ENCODE measurements around the gene BMP3.
"Not testable (repeated sequence)": the region's sequence is repeated elsewhere in the genome, so short reads cannot be mapped to it uniquely, and the experiment has no call there.

The BMP3 gene
- 0 to 0.13 reads per million in 2 donors for total RNA-seq

GRCh38 chr4:81030061-81030980 is at the start of gene BMP3:
Gene BMP3 (plus strand): TSS chr4:81030708. CDS start chr4:81031285, 577 bp downstream.
- DNase-seq, result peak in 1 of 5 experiments; percentile 3

- DNase-seq, result no peak
Observed at GRCh38 chr4:80986011-80986410, 44.5 kb upstream of the BMP3 start.

GRCh38 chr4:80989921-80990544 is 40.5 kb upstream of the BMP3 start:
- DNase-seq, result peak in 2 of 5 experiments; percentile 2 to 52

- no peak for DNase-seq
Observed at GRCh38 chr4:80990851-80991250, 39.7 kb upstream of the BMP3 start.

- DNase-seq, result no peak
Observed at GRCh38 chr4:80999943-81000342, 30.6 kb upstream of the BMP3 start.

- DNase-seq, result no peak
Observed at GRCh38 chr4:81003597-81004111, 26.9 kb upstream of the BMP3 start.

- DNase-seq, result no peak
Observed at GRCh38 chr4:81007417-81007816, 23.1 kb upstream of the BMP3 start.

- DNase-seq, result not testable (repeated sequence)
Observed at GRCh38 chr4:81016566-81016965, 13.9 kb upstream of the BMP3 start.

- no peak for DNase-seq
Observed at GRCh38 chr4:81019006-81019405, 11.5 kb upstream of the BMP3 start.

- no peak for DNase-seq
Observed at GRCh38 chr4:81021142-81021944, 9.2 kb upstream of the BMP3 start.

- no peak for DNase-seq
Observed at GRCh38 chr4:81021981-81022380, 8.5 kb upstream of the BMP3 start.

GRCh38 chr4:81023484-81023883 is 7.0 kb upstream of the BMP3 start:
- DNase-seq, result no peak

- DNase-seq, result peak in 1 of 5 experiments; percentile 1
Observed at GRCh38 chr4:81030981-81031791, 678 bp downstream of the BMP3 start.

GRCh38 chr4:81031796-81032551 is 1.5 kb downstream of the BMP3 start:
- no peak for DNase-seq

GRCh38 chr4:81032771-81033684 is 2.5 kb downstream of the BMP3 start:
- DNase-seq, result no peak

- DNase-seq, result no peak
Observed at GRCh38 chr4:81038636-81039350, 8.3 kb downstream of the BMP3 start.

- DNase-seq, result no peak
Observed at GRCh38 chr4:81039351-81039972, 9.0 kb downstream of the BMP3 start.

- peak in 1 of 5 experiments; percentile 30 for DNase-seq
Observed at GRCh38 chr4:81040012-81040659, 9.6 kb downstream of the BMP3 start.

Data from T-helper 2 cell (primary cell).